GM12878 (cell line): ENCODE data around the gene ASZ1. TPM values are rescaled to one million over a fixed set of nuclear protein-coding genes. Genes with fewer than 3 reads are reported as not detected.

Source experiments
- BCL11A ChIP-seq: IDR thresholded peaks from 2 replicates; pipeline ENCODE4 v1.6.1; 2011; ENCODE audit warnings: low read depth, low read length
- CBX5 ChIP-seq: sonication (generic); IDR thresholded peaks from 2 replicates; pipeline ENCODE4 v1.6.1; 2016; ENCODE audit warnings: low read depth, moderate library complexity, mild to moderate bottlenecking, inconsistent platforms
- CHD1 ChIP-seq: IDR thresholded peaks from 2 replicates; pipeline ENCODE4 v1.6.1; 2012; ENCODE audit warnings: low read depth, low read length, improper control_type of control experiment
- DPF2 ChIP-seq: fragments of 450-650 bp; IDR thresholded peaks from 2 replicates; pipeline ENCODE4 v1.6.1; 2017; ENCODE audit warnings: mild to moderate bottlenecking
- HDAC6 ChIP-seq: fragments of 200-600 bp; sonication (generic); IDR thresholded peaks from one replicate; pipeline ENCODE4 v1.8.0; 2017; ENCODE audit warnings: antibody characterized with exemption; ENCODE audit not compliant: unreplicated experiment
- MEF2B ChIP-seq: fragments of 450-650 bp; IDR thresholded peaks from 2 replicates; pipeline ENCODE4 v1.6.1; 2018; ENCODE audit warnings: mild to moderate bottlenecking, moderate library complexity; ENCODE audit not compliant: partially characterized antibody, poor library complexity, severe bottlenecking
- NFIC ChIP-seq: IDR thresholded peaks from 2 replicates; pipeline ENCODE4 v1.6.1; 2012; ENCODE audit warnings: low read depth, mild to moderate bottlenecking, inconsistent platforms, low read length, moderate library complexity
- NFYB ChIP-seq: IDR thresholded peaks from 2 replicates; pipeline ENCODE4 v1.6.1; 2011; ENCODE audit warnings: low read depth, mild to moderate bottlenecking, low read length, improper control_type of control experiment, moderate library complexity; ENCODE audit not compliant: insufficient read depth
- PML ChIP-seq: IDR thresholded peaks from 2 replicates; pipeline ENCODE4 v1.6.1; 2012; ENCODE audit warnings: low read length, inconsistent platforms
- RAD51 ChIP-seq: fragments of 450-650 bp; IDR thresholded peaks from 2 replicates; pipeline ENCODE4 v1.6.1; 2016; ENCODE audit warnings: moderate library complexity, mild to moderate bottlenecking, inconsistent platforms
- RFX5 ChIP-seq: IDR thresholded peaks from 2 replicates; pipeline ENCODE4 v1.6.1; 2011; ENCODE audit warnings: low read depth, low read length, improper control_type of control experiment
- STAT1 ChIP-seq: fragments of 450-650 bp; conservative IDR thresholded peaks from 2 replicates; pipeline ENCODE4 v1.6.1; 2014; ENCODE audit warnings: antibody characterized with exemption, mild to moderate bottlenecking
- TARDBP ChIP-seq: IDR thresholded peaks from 2 replicates; pipeline ENCODE4 v1.6.1; 2016; ENCODE audit warnings: borderline replicate concordance
- TCF3 ChIP-seq: IDR thresholded peaks from 2 replicates; pipeline ENCODE4 v1.6.1; 2012; ENCODE audit warnings: low read depth, mild to moderate bottlenecking, low read length, borderline replicate concordance; ENCODE audit not compliant: insufficient read depth
- ZNF207 ChIP-seq: fragments of 450-650 bp; IDR thresholded peaks from 2 replicates; pipeline ENCODE4 v1.6.1; 2014; ENCODE audit warnings: antibody characterized with exemption, mild to moderate bottlenecking, borderline replicate concordance
- ZSCAN29 ChIP-seq: fragments of 450-650 bp; IDR thresholded peaks from 2 replicates; pipeline ENCODE4 v1.6.1; 2017; ENCODE audit warnings: mild to moderate bottlenecking, moderate library complexity
- polyA plus RNA-seq, 11 experiments: library from polyadenylated mRNA; depleted of rRNA in 4 of 11; unstranded in 6 of 11; stranded (reverse) in 5 of 11; fragments of >200 nt; fragmentation: Nextera tagmentation in 4 of 11; fragmentation: Illumina TruSeq in 1 of 11; extraction: Ambion mirVana in 4 of 11; extraction: Trizol in 1 of 11; gene quantifications; 1 replicate in 1 of 11; 2 replicates in 10 of 11; pipeline versions ENCODE4 v1.2.1 to v1.2.3, GENCODE V29; 2011 to 2016; ENCODE audit warnings: inconsistent platforms in 2 of 11, missing spikeins in 2 of 11, low read depth in 1 of 11
- total RNA-seq, 4 experiments: library from RNA; depleted of rRNA in 3 of 4; stranded (reverse); fragments of >200 nt in 3 of 4; fragmentation: Illumina TruSeq in 1 of 4; extraction: Trizol in 1 of 4; gene quantifications; 2 replicates each; pipeline versions ENCODE4 v1.2.1 to v1.2.3, GENCODE V29; 2013 to 2021
- TF ChIP-seq, protein P1 (sequence below): IDR thresholded peaks from 2 replicates; pipeline ENCODE4 v1.6.1; 2011; ENCODE audit warnings: borderline replicate concordance, low read depth, mild to moderate bottlenecking, moderate library complexity, low read length; ENCODE audit not compliant: insufficient read depth, poor library complexity, severe bottlenecking
- TF ChIP-seq, protein P2 (sequence below): IDR thresholded peaks from 2 replicates; pipeline ENCODE4 v1.6.1; 2011; ENCODE audit warnings: low read depth, low read length, improper control_type of control experiment, borderline replicate concordance
- TF ChIP-seq, protein P3 (sequence below): IDR thresholded peaks from 2 replicates; pipeline ENCODE4 v1.6.1; 2012; ENCODE audit warnings: low read depth, low read length, improper control_type of control experiment
- TF ChIP-seq, protein P4 (sequence below): fragments of 450-650 bp; IDR thresholded peaks from 2 replicates; pipeline ENCODE4 v1.6.1; 2014; ENCODE audit warnings: mild to moderate bottlenecking
- TF ChIP-seq, protein P5 (sequence below): fragments of 450-650 bp; formaldehyde crosslinking; IDR thresholded peaks from 2 replicates; pipeline ENCODE4 v1.4.0; 2022; ENCODE audit warnings: mild to moderate bottlenecking, moderate library complexity

The ASZ1 gene
- total and polyA plus RNA-seq, 10 of the 15 experiments (the other 5 are each of a cell fraction or from before 2014, with no cell fraction given) = 0.04 to 0.09 (median 0.06) TPM; not detected in 5

DNA sequence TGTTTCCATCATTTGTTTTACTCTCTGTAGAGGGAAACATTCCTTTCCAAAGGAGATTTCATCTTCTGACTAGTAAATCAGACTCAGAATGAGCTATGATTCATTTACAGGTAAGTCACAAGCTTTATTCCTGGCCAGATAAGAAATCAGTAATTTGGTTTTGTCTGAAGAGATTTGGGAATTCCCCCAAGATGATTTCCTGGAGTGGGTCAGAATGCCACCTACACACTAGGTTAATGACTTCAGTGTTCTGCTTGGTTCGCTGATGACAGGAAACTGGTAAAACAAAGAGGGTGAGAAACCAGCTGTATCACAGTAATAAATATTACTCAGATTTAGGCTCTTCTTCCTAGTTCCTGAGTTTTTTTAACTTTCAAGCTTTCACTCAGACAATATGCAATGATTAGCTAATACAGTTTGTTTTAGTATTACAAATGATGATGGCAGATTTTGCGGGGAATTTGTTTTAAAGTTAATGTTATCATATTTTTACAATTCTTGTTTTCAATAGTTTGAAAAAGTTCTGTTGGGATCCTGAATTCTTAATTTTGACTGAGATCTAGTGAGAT, 8.3 kb upstream of the ASZ1 start (continued):
- TF ChIP-seq, protein P1, sequence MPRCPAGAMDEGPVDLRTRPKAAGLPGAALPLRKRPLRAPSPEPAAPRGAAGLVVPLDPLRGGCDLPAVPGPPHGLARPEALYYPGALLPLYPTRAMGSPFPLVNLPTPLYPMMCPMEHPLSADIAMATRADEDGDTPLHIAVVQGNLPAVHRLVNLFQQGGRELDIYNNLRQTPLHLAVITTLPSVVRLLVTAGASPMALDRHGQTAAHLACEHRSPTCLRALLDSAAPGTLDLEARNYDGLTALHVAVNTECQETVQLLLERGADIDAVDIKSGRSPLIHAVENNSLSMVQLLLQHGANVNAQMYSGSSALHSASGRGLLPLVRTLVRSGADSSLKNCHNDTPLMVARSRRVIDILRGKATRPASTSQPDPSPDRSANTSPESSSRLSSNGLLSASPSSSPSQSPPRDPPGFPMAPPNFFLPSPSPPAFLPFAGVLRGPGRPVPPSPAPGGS = peak; percentile 13
- TF ChIP-seq MEF2B (peak; percentile 33), NFYB (no peak), TARDBP (no peak), HDAC6 (no peak), CHD1 (no peak), ZNF207 (no peak), BCL11A (peak; percentile 86), TCF3 (no peak), RFX5 (no peak), PML (peak; percentile 34; the same call in 1 of the 2 replicates), CBX5 (no peak), STAT1 (no peak), RAD51 (no peak), ZSCAN29 (no peak), DPF2 (peak; percentile 89), NFIC (peak; percentile 88)
- TF ChIP-seq, protein P2, sequence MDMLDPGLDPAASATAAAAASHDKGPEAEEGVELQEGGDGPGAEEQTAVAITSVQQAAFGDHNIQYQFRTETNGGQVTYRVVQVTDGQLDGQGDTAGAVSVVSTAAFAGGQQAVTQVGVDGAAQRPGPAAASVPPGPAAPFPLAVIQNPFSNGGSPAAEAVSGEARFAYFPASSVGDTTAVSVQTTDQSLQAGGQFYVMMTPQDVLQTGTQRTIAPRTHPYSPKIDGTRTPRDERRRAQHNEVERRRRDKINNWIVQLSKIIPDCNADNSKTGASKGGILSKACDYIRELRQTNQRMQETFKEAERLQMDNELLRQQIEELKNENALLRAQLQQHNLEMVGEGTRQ = no peak
- TF ChIP-seq, protein P3, sequence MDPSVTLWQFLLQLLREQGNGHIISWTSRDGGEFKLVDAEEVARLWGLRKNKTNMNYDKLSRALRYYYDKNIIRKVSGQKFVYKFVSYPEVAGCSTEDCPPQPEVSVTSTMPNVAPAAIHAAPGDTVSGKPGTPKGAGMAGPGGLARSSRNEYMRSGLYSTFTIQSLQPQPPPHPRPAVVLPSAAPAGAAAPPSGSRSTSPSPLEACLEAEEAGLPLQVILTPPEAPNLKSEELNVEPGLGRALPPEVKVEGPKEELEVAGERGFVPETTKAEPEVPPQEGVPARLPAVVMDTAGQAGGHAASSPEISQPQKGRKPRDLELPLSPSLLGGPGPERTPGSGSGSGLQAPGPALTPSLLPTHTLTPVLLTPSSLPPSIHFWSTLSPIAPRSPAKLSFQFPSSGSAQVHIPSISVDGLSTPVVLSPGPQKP = no peak
- TF ChIP-seq, protein P4, sequence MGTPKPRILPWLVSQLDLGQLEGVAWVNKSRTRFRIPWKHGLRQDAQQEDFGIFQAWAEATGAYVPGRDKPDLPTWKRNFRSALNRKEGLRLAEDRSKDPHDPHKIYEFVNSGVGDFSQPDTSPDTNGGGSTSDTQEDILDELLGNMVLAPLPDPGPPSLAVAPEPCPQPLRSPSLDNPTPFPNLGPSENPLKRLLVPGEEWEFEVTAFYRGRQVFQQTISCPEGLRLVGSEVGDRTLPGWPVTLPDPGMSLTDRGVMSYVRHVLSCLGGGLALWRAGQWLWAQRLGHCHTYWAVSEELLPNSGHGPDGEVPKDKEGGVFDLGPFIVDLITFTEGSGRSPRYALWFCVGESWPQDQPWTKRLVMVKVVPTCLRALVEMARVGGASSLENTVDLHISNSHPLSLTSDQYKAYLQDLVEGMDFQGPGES = no peak
- TF ChIP-seq, protein P5, sequence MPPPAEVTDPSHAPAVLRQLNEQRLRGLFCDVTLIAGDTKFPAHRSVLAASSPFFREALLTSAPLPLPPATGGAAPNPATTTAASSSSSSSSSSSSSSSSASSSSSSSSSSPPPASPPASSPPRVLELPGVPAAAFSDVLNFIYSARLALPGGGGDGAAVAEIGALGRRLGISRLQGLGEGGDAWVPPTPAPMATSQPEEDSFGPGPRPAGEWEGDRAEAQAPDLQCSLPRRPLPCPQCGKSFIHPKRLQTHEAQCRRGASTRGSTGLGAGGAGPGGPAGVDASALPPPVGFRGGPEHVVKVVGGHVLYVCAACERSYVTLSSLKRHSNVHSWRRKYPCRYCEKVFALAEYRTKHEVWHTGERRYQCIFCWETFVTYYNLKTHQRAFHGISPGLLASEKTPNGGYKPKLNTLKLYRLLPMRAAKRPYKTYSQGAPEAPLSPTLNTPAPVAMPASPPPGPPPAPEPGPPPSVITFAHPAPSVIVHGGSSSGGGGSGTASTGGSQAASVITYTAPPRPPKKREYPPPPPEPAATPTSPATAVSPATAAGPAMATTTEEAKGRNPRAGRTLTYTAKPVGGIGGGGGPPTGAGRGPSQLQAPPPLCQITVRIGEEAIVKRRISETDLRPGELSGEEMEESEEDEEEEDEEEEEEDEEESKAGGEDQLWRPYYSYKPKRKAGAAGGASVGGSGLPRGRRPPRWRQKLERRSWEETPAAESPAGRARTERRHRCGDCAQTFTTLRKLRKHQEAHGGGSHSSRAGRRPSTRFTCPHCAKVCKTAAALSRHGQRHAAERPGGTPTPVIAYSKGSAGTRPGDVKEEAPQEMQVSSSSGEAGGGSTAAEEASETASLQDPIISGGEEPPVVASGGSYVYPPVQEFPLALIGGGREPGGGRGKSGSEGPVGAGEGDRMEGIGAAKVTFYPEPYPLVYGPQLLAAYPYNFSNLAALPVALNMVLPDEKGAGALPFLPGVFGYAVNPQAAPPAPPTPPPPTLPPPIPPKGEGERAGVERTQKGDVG = no peak
